Measurements from ENCODE around the gene NBEA.
"Not testable (repeated sequence)": the region's sequence is repeated elsewhere in the genome, so short reads cannot be mapped to it uniquely, and the experiment has no call there.

Gene NBEA

DNA sequence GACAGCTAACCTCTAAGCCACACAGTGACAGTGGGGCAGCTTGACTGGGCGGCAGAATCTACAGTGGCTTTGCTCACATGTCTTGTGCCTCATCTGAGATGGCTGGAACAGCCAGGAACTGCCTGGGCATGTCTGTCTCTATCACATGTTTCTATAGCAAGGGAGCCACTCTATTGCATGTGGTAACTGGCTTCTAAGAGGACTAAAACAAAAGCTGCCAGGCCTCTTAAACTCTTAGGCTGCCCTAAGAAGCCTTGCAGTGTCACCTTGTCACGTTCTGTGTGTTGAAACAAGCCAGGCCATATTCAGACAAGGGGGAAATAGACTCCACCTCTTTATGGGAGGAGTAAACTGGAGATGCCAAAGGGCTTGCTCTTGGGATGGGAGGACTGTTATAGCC lies 657.3 kb downstream of the NBEA start:
- DNase-seq = no peak

- DNase-seq = no peak
Measured at GRCh38 chr13:35600137-35600536, 658.1 kb downstream of the NBEA start.

DNA sequence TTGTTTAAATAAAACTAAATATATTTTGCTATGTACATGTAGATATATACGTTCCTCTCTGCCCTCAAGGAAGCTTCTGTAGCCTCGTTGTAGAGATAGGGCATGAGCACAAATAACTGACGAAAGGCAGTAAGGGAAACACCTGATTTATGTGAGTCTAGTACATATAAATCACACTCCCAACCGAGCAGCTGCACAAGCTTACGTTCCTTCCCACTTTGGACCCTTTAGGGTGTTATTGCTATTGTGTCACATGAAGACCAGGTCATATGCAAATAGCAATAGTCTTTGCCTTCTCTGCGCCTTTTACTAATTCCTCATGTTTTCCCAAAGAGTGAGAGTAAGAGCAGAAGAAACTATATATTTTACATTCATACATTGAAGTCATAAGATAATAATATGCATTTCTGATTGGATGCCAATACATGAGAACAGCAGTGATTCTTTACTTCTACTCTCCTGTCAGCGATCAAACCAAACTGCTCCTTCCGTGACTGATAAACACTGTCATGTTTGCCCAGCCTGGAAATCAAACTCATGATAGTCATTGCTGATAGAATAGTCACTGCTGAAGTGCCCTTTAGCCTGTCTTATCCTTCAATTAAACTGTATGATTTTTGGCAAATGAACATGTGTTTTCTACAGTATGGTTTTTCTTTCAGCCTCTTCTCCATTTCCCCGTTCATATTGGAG lies 661.7 kb downstream of the NBEA start:
- DNase-seq = no peak

GRCh38 chr13:35614666-35615065 lies 672.6 kb downstream of the NBEA start:
- DNase-seq = no peak

GRCh38 chr13:35617420-35617819 lies 675.4 kb downstream of the NBEA start:
- DNase-seq = no peak

GRCh38 chr13:35618565-35619083 lies 676.6 kb downstream of the NBEA start:
- no peak for DNase-seq

GRCh38 chr13:35621989-35622388 lies 679.9 kb downstream of the NBEA start:
- peak; percentile 43 for DNase-seq

GRCh38 chr13:35629026-35629425 lies 687.0 kb downstream of the NBEA start:
- DNase-seq = no peak

DNA sequence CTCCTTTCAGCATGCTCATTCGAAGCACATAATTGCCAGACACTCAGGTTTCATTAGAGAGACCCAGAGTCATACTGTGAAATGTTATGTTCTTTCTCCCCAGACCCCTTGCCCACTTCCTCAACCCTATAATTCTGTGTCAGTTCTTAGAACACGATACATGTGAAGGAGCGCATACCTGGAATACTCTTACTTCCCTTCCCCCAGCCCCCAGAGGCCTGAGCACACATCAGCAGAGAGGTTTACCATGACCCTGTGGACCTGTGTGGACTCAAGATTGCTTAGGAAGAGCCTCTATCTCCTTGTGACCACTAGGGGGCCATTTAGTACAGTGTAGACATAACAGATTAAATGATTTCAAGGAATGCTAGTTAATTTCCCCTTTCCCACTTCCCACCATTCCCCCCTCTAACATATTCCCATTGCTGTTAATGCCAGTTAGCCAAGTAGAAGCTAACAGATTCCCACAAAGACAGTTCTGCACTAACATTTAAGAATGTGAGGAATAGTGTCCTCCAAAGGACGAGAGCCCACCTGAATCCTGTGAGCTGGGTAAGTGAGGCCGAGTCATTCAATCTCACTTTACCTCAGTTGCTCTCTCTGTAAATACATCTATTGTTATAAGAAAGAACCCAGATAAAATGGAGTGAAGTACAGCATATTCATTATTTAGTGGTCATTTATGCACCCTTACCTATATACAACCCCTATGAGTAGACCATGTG lies 688.6 kb downstream of the NBEA start:
- no peak for DNase-seq

- DNase-seq = no peak
Measured at GRCh38 chr13:35631666-35632065, 689.6 kb downstream of the NBEA start.

DNA sequence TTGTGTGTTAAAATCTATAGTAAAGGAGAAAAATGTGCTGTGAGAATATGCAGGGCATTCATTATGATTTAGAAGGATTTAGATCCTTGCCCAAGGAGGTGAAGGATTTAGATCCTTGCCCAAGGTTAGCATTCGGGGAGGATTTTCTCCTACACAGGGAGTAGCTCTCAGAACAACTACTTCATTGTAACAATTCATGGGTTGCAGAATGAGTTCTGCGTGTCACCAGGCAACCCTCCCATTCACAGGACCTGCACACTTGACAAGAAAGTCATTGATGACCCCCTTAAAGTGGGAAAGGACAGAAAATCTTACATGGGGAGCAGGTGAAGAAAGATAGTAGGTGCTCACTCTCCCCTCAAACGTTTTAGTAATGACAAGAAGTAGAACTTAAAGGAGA lies 701.6 kb downstream of the NBEA start:
- DNase-seq = no peak

DNA sequence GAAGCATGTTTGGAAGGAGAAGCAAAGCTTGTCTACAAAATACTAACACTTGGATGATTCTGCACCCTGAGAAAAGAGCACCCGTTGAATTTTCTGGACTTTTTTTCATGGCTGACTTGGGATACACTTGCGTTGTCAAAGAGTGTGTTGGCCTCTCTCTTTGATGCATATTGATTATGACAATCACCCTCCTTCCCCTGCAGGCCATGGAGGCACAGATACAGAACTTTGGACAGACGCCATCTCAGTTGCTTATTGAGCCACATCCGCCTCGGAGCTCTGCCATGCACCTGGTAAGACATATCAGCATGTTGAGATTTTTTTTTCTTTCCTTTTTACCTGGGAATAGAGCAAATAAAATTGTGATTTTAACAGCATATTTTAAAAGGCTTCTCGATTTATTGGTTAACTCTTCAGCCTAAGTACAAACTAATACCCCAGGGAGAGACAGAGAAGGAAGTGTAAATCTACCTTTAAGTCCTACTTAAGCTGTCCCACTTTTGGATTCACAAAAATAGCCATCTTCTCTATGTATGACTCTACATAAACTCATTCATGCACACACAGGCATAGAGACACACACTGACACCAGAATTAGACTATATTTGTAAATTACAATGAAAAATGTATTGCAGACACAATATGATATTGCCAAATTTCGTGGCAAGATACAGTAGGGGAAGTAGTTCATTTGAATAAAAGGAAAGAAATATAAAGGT lies 704.1 kb downstream of the NBEA start:
- no peak for DNase-seq

DNA sequence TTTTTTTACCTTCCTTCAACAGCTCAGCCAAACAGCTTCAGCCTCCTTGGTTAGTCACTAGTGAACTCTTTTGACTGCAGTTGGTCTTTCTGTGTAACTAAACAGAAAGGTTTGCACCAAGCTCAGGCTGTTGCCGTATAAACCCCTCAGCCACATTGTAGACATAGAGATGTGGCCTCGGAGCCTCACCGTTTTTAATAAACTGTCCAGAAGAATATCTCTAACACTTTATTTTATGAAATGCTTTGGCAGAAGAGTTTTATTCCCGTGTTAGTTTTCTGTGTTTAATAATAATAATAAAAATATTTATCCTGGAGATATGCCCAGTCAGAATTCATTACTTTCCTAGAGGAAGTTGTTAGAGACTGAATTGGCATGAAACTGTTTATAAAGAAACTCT lies 706.1 kb downstream of the NBEA start:
- DNase-seq = no peak

GRCh38 chr13:35649162-35649561 lies 707.1 kb downstream of the NBEA start:
- no peak for DNase-seq

DNA sequence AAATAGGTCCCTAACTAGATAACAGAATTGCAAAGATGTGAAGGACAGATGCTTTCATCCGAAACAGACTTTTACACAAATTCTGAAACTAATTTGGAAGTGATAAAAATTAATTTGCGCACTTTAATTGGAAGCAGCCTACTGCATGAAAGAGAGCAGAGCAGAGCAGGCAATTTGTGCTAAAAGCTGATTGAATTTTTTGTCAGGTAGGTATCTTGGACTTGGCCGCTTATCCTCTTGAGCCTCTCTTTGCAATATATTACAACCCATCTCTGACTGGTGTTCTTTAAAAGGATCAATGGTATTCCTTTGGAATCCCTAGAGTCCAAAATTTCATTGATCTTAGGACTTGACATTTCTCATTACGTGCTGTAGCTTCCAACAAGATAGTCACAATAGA lies 717.7 kb downstream of the NBEA start:
- DNase-seq = no peak

DNA sequence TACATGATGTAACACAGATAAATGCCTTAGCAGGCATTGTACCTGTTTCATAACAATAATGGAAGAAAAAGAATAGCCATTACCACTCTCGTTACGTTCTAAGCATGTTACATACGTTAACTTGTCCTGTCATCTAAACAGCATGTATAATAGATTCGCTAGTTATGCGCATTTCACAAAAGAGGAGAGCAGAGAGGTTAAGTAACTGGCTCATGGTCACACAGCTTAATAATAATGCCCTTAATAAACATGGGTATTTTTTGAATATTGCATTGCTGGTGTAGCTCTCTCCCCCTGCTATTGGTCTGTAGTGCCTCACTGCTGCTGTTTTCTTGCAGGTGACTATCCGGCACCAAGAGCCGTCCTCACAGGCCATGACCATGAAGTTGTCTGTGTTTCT lies 722.7 kb downstream of the NBEA start:
- DNase-seq = no peak

GRCh38 chr13:35669321-35669720 lies 727.3 kb downstream of the NBEA start:
- DNase-seq = no peak

DNA sequence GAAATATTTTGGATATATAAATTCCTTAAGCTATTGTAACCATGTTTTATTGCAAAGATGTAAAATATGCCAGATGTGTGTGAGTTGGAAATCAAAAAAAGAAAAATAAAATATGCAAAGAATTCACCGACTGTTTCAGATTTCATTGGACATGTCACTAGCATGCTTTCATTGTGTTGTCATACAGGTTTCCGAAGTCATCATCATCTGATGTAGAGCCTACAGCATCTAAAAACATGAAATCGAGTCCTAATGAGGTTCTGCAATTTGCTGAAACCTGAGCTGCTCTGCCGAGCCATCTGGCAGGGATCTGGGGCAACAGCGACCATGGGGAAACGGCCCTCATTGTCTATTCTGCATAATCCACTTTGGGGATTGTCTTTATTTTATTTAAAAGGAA lies 730.5 kb downstream of the NBEA start:
- DNase-seq = no peak

GRCh38 chr13:35675651-35676050 lies 733.6 kb downstream of the NBEA start:
- DNase-seq = no peak

DNA sequence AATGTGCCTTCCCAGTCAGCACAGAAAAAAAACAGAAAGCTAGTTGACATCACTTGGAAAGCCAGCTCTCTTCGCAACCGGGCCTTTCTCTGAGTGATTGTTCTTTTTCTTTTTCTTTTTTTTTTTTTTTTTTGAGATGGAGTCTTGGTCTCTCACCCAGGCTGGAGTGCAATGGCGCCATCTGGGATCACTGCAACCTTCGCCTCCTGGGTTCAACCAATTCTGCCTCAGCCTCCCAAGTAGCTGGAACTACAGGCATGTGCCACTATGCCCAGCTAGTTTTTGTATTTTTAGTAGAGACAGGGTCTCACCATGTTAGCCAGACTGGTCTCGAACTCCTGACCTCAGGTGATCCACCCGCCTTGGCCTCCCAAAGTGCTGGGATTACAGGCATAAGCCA lies 735.8 kb downstream of the NBEA start:
- not testable (repeated sequence) for DNase-seq

DNA sequence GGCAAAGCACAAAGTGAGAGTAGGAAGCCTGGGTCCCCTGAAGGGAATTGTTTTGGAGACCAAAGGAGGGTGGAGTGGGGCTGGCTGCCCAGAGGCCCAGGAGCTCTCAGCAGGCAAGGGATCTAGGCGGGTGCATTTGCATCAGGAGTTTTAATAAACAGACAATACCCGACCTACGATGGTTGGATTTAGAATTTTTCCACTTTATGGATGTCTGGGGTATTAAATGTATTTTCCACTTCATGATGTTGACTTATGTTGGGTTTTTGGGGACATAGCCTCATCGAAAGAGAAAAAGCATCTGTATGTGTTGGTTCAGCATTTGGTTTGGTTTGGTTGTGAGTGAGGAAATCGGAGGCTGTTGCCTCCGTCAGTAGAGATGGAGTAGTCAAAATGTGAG lies 739.6 kb downstream of the NBEA start:
- DNase-seq = no peak

- DNase-seq = no peak
Measured at GRCh38 chr13:35684432-35684831, 742.4 kb downstream of the NBEA start.

DNA sequence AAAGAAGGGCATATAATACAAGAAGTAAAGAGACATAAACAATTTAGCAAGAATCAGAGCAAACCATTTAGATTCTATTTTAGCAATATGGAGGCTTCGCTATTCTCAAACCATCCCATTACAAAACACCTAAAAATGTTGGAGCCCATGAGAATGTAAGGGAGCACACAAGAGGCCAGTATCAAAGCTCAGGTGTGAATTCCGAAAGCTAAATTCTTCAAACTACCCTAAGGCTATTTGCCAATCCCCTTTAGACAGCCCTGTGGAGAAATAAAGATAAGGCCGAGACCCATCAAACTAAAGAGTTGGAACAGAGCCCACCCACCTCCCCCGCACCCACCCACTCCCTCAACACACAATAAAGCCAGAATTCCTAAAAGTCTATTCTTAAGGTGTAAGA lies 745.3 kb downstream of the NBEA start:
- no peak for DNase-seq

Data from NCI-H2029 (cell line).